Measurements from ENCODE around the gene MPPED1.

MPPED1 gene

DNA sequence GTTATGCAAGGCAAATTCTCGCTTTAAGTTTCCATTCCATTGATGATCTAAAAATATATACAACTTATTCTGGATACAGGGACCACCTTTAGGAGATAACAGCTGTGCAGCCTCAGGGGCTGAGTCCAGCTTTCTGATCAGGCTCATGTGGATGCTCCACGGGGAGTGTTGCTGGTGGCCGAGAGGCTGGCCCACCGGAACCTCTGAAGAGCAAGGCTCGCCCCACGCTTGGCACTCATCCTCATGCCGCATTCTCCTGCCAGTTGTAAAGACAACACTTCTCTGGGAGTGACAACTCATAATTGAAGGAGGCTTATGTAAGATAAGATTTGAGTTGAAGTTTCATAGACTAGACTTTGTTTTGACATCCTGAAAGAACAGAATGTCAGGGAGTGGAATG, 123.5 kb downstream of the MPPED1 start:
- TF ChIP-seq, protein P1, sequence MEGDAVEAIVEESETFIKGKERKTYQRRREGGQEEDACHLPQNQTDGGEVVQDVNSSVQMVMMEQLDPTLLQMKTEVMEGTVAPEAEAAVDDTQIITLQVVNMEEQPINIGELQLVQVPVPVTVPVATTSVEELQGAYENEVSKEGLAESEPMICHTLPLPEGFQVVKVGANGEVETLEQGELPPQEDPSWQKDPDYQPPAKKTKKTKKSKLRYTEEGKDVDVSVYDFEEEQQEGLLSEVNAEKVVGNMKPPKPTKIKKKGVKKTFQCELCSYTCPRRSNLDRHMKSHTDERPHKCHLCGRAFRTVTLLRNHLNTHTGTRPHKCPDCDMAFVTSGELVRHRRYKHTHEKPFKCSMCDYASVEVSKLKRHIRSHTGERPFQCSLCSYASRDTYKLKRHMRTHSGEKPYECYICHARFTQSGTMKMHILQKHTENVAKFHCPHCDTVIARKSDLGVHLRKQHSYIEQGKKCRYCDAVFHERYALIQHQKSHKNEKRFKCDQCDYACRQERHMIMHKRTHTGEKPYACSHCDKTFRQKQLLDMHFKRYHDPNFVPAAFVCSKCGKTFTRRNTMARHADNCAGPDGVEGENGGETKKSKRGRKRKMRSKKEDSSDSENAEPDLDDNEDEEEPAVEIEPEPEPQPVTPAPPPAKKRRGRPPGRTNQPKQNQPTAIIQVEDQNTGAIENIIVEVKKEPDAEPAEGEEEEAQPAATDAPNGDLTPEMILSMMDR (IDR thresholded peaks at IDR 0.05): no peak

DNA sequence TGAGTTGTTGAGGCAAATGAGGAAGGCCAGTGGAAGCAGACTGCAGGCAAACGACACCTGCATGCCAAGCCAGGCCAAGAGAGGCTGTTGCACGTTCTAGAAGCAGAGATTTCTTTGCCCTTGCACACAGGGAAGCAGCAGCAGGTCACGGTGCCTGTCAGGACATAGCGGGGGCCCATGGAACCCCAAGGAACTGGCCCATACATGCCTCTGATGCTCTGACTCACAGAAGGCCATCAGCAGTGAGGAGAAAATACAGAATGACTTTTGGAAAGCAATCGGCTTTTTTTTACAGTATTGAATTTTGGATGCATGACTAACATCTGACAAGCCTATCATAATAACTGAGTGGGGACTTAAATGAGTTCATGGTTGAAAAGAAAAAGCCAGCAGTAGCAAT, 123.9 kb downstream of the MPPED1 start:
- TF ChIP-seq, protein P1 (IDR thresholded peaks at IDR 0.05): no peak

DNA sequence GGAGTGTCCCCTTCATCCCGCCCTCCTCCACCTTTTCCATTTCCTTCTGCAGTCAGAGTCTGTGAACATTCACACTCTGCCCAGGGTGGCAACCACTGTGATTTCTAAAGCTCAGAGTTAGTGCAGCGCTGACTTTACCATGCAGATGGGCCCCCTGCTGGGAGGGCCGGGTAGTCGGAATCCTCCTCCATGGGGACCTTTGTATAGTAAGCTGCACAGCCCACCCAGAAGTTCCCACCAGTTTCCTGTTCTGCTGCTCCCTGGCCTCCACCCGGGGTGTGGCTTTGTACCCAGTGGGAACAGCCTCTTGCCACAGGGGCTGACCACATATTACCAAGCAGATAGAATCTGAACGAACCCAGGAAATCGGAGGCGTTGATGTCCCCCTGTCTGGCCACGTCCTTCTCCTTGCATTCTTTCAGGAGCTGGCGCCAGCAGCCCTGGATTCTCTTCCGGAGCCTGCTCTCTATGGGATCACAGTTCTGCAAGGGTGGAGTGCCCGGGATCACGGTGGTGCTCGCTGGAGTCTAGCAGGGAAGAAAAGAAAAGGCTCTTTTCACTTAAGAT, 125.3 kb downstream of the MPPED1 start:
- TF ChIP-seq, protein P1 (IDR thresholded peaks at IDR 0.05): no peak; the same call in 1 of the 2 replicates

DNA sequence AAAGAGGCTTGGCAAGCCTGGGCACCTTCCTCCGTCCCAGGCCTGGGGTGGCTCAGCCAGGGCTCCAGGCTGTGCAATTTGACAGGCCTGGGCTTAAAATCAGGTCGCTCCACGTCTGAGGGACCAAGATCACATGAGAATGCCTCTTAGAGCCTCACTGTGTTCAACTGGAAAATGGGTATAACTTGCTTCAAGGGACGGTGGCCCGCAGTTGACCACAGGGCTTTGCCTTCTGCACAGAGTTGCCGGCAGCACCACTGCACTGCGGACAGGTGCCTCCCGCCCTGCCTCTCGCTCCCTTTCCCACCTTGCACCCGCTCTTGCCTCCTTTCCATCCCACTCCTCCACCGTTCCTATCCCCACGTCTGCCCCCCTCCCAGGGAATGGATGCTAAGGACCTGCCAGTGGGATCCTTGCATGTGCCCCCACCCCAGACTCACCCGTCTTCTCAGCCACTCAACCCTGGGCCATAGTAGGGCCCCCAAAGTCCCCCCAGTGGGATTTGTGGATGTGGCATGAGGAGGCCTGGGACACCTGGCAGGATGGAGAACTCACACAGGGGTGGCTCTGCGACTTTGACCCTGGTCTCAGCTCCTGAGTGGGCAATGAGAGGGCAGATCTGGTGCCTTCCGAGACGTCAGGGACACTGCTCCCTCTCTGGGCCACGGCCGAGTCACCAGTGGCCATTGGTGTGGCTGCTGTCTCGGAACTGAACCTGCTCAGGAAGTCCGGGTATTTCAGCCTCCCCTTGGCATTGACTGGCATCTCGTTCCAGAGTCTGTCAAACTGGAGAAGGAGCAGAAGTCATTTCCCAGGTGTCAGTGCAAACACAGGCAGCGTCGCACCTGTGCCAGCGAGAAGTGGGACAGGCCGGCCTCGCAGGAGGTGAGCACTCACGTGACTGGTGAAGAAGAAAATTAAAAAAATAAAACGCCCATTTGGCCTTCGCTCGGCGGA, 128.0 kb downstream of the MPPED1 start:
- TF ChIP-seq, protein P1 (IDR thresholded peaks at IDR 0.05): no peak

DNA sequence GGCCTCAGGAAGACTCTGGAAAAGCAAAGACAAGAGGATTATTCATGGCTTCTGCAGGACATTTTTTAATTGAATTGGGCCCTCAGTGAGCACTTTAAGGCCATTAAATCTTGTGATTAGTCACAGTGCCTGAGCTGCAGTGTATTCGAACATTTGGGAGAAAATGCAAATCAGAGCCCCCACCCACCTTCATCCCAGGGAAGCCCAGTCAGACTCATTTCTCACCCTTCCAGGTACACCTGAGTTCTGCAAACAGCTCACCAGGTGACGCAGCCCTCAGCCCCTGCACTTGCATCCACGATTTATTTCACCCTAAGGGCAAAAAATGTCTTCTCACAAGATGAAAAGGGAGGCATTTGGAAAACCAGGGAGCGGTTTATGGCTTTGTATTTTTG, 128.7 kb downstream of the MPPED1 start:
- TF ChIP-seq, protein P1 (IDR thresholded peaks at IDR 0.05): no peak

DNA sequence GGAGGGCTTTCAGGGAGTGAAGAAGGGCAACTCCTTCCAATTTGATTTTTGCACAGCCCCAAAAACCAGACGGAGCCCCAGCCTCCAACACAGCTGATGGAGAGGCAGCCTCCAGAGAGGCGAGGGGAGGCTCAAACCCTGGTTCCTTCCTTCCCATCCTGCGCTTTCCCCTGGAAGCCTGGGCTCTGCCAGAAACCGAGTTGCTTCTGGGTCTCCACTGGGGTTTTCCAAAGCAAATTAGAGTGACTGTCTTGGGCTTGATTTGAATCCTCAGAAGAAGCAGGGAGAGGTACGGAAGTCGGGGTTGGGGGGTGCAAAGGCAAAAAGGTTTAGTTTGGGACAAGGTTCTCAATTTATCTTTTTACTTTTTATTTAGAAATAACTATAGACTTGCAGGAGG, 129.2 kb downstream of the MPPED1 start:
- TF ChIP-seq, protein P1 (IDR thresholded peaks at IDR 0.05): no peak

DNA sequence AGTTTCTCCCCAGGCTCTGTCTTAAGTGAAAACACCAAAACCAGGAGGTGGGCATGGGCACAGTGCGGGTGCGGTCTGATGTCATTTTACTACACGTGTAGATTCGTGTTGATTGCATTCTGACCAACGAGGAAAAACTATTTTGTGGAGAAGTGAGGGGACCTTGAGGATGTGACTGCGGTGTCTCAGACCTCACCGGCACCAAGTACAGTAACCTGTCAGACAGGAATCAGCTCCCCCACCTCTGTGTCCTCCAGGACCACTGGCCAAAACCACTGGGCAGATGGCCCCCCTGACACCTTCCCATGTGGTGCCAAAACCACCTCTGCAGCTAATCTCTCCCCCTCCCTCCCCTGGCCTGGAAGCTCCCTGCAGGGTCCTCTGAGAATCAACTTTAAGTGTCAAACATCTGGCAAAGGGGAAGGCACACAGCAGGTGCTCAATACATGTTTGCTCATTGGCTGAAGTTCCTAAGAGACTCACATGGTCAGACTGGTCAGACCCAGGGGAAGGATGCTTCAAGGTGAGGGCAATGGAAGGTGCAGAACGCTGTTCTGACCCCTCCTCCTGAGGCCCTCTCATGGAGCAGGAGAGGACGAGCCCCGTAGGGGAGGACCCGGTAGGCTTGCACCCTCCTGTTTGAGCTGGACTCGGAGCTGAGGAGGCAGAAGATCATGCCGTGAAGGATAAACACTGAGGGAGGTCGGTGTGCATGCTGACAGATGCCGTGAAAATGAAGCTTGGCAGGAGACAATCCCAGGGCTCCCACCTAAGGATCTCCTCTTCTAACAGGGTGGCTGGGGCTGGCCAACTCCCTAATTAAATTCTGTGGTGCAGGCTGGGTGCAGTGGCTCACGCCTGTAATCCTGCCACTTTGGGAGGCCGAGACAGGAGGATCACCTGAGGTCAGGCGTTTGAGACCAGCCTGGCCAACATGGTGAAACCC, 129.9 kb downstream of the MPPED1 start:
- TF ChIP-seq, protein P1 (IDR thresholded peaks at IDR 0.05): no peak

Measured in LNCAP (cell line).